HG03354 (cell line): ENCODE measurements around the gene GPR39.

Experiments
- ATAC-seq: cut with Tn5 transposase; IDR thresholded peaks from one replicate; pipeline ENCODE4 v1.9.1; 2021; ENCODE audit warnings: mild to moderate bottlenecking; ENCODE audit not compliant: unreplicated experiment, poor library complexity, severe bottlenecking

The GPR39 gene

DNA sequence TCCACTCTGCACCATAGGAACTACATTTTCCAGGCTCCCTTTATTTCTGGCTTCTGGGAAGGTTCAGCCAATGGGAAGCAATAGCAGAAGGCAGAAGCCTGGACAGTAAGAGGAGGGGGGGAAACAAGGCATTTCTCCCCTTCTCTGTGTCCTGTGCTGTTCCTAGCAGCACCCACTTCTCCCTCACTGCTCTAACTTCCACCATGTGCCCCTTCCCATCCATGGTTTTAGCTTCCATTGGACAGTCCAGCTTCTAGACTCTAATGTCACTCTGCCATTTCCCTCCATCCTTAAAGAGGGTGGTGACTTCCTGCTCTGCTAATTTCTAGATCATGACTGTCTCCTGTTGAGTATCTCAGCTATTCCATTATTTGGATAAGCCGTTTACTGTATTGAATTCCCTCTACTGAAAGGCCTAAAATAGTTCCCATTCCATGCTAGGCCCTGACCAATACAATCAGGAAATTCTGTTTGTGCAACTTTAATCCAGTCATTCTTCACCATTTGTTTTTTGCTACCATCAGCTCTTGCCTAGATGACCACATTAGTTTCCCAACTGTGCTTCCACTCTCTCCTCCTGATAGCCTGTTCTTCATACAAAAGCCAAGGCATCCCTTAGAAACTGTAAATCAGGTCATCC lies 274.2 kb downstream of the GPR39 start:
- ATAC-seq: no peak

DNA sequence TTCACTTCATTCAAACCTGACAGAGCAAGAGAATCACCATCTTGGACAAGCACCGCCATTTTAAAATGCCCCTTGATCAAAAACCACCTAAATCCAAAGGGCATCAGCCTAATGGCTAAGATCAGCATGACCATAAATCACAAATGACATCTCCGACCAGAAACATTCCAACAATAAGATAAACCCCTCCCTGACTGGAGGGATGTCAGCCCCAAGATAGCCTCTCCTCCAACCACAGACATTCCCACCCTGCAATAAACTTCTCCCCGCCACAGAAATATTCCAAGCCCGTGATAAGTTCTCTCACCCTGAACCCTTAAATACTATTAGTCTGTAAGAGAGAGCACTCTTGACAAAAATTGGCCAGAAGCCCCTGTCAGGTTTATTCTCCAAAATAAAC lies 275.0 kb downstream of the GPR39 start:
- no peak for ATAC-seq

DNA sequence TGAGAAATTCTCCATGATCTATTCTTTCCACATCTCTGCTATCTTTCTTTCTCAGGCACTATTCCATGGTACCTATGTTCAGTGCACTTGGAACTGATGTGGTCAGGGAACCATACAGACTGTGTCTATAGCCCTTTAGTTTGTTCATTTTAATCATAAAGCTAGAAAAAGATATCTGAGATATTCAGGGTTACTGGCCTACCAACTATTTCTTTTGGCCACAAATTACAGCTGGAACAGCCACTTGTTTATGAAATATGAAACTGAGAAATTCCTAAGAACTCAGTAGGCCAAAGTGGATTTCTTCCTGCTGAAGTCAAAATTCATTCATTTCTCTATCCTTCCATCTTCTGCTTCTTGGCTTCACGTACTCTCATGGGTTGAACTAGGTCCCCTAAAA lies 276.2 kb downstream of the GPR39 start:
- ATAC-seq: no peak
